ENCODE data around the gene SPHKAP. TPM values are rescaled to one million over a fixed set of nuclear protein-coding genes. Genes with fewer than 3 reads are reported as not detected.

Gene SPHKAP
- total and polyA plus RNA-seq, 2 of the 4 experiments (the other 2 are of a cell fraction): not detected

DNA sequence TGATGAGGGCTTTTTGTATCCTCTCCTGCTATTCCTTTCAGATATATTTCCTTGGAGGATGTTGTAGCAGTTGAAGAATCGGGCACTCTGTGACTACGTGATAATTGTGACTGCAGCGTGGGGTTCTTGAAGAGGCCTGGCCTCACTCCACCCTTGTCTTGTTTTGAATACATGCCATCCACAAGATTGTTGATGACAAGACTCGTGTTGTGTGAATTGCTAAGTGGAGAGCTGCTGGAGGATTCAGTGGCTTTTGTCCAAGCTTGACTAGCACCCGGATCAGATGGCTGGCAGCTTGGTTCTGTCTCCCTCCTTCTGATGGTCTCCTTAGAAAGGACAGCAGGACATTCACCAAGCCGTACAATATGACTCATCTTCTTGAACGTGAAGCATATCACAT is 163.2 kb downstream of the SPHKAP start:
- no peak overlapping the region for H2BK120ac ChIP-seq (ENCODE audit: low read depth, low read length)
- no peak overlapping the region for H3K4me3 ChIP-seq (ENCODE audit: insufficient read depth, low read depth, low read length)
- no peak overlapping the region for H4K5ac ChIP-seq (ENCODE audit: low read depth, low read length)
- ATAC-seq (ENCODE audit: low read depth) (no peak), DNase-seq (no peak)
- H2BK15ac ChIP-seq (ENCODE audit: low read depth, low read length): no peak overlapping the region
- in situ Hi-C loops (cut with MboI; ENCODE audit: low sequenced_read_pairs) (no loop called here), dilution Hi-C loops (cut with HindIII; ENCODE audit: low sequenced_read_pairs, unreplicated experiment) (no loop called here), intact Hi-C loops (cut with micrococcal nuclease) (no loop called here)
- no peaks in the 10 kb centered on the region for H3K9me1 ChIP-seq (ENCODE audit: insufficient read depth, low read length)
- ChIA-PET POLR2A (ENCODE audit: unreplicated experiment) (no interaction called here), CTCF (no interaction called here)
- no peaks in the 10 kb centered on the region for H3K4me1 ChIP-seq (ENCODE audit: control insufficient read depth, insufficient read depth, low read length)
- H4K20me1 ChIP-seq (ENCODE audit: insufficient read depth, low read length): no peaks in the 10 kb centered on the region
- no peak overlapping the region for H2BK20ac ChIP-seq (ENCODE audit: low read depth, low read length)
- no peak overlapping the region for H2AFZ ChIP-seq (replicated peaks; ENCODE audit: low read length, poor library complexity)
- no peak overlapping the region for H3K23ac ChIP-seq (ENCODE audit: low read depth, low read length)
- H3K27me3 ChIP-seq (ENCODE audit: control insufficient read depth, insufficient read depth, low read length): no peaks in the 10 kb centered on the region
- H3K4me2 ChIP-seq (ENCODE audit: low read depth, low read length): no peak overlapping the region
- no peaks in the 10 kb centered on the region for H3K36me3 ChIP-seq (ENCODE audit: control insufficient read depth, insufficient read depth, low read length)
- H3K56ac ChIP-seq (ENCODE audit: extremely low read depth, insufficient read depth, low read length): no peak overlapping the region
- TF ChIP-seq CHD1 (IDR thresholded peaks at IDR 0.05; ENCODE audit: low read depth, low read length) (no peak), NFE2L2 (IDR thresholded peaks at IDR 0.05; ENCODE audit: low read depth, low read length) (no peak), MXI1 (IDR thresholded peaks at IDR 0.05; ENCODE audit: borderline replicate concordance, low read depth, low read length) (no peak)
- no TSS peak for BruUV-seq (replicated peaks)
- no peak overlapping the region for H3K14ac ChIP-seq (replicated peaks; ENCODE audit: low read depth, low read length)
- H3K27ac ChIP-seq (ENCODE audit: insufficient read depth, low read length): no peak overlapping the region
- H2AK9ac ChIP-seq (replicated peaks; ENCODE audit: low read depth, low read length, poor library complexity): no peak overlapping the region
- H3K9me3 ChIP-seq (ENCODE audit: control insufficient read depth, insufficient read depth, low read length): peaks cover 36% of the 10 kb centered on the region
- H4K8ac ChIP-seq (ENCODE audit: low read depth in 2 of 2, low read length in 2 of 2): no peak overlapping the region
- no peak overlapping the region for H4K91ac ChIP-seq (ENCODE audit: insufficient read depth, low read depth, low read length)
- H3K79me1 ChIP-seq (ENCODE audit: low read depth in 1 of 2, low read length in 2 of 2): no peaks in the 10 kb centered on the region
- H2BK5ac ChIP-seq (ENCODE audit: low read depth, low read length, poor library complexity, severe bottlenecking): no peak overlapping the region
- no peak overlapping the region for H3K4ac ChIP-seq (ENCODE audit: low read depth, low read length)
- no peak overlapping the region for H3K9ac ChIP-seq (ENCODE audit: low read depth, low read length)
- whole genome bisulfite sequencing, 2 experiments (ENCODE audit: extremely low coverage in 2 of 2, insufficient read length in 1 of 2): 50% methylated on average over 1 of the region's 7 CpGs; no CpG with 5 or more reads in 1 of the 2 experiments
- H2AK5ac ChIP-seq (ENCODE audit: low read depth, low read length): no peak overlapping the region
- H3K18ac ChIP-seq (ENCODE audit: low read depth, low read length): no peak overlapping the region

All from IMR-90 (cell line).